Adipocyte (in vitro differentiated cells): ENCODE measurements around the gene PDE4B.
"Not testable (repeated sequence)": the region's sequence is repeated elsewhere in the genome, so short reads cannot be mapped to it uniquely, and the experiment has no call there.

Source experiments
- DNase-seq: peaks from one replicate; pipeline ENCODE4 v3.0.0-alpha.2; 2015; ENCODE audit warnings: low read depth
- H3K27me3 ChIP-seq: replicated peaks from 2 replicates; pipeline ENCODE4 v1.7.0; 2013; ENCODE audit warnings: mild to moderate bottlenecking, low read length, moderate library complexity; ENCODE audit not compliant: control insufficient read depth, insufficient read depth
- H3K36me3 ChIP-seq: 2 replicates; pipeline ENCODE4 v1.7.0; 2013; ENCODE audit warnings: low read length, mild to moderate bottlenecking, moderate library complexity; ENCODE audit not compliant: control insufficient read depth, insufficient read depth, severe bottlenecking
- H3K4me1 ChIP-seq: 2 replicates; pipeline ENCODE4 v1.7.0; 2013; ENCODE audit warnings: mild to moderate bottlenecking, low read length, moderate library complexity; ENCODE audit not compliant: control insufficient read depth, insufficient read depth
- H3K4me3 ChIP-seq: 2 replicates; pipeline ENCODE4 v1.7.0; 2013; ENCODE audit warnings: mild to moderate bottlenecking, low read length, moderate library complexity
- H3K9ac ChIP-seq: 2 replicates; pipeline ENCODE4 v1.7.0; 2013; ENCODE audit warnings: mild to moderate bottlenecking, low read length, moderate library complexity
- H3K9me3 ChIP-seq: 2 replicates; pipeline ENCODE4 v1.7.0; 2013; ENCODE audit warnings: mild to moderate bottlenecking, low read length, moderate library complexity; ENCODE audit not compliant: control insufficient read depth

The PDE4B gene

DNA sequence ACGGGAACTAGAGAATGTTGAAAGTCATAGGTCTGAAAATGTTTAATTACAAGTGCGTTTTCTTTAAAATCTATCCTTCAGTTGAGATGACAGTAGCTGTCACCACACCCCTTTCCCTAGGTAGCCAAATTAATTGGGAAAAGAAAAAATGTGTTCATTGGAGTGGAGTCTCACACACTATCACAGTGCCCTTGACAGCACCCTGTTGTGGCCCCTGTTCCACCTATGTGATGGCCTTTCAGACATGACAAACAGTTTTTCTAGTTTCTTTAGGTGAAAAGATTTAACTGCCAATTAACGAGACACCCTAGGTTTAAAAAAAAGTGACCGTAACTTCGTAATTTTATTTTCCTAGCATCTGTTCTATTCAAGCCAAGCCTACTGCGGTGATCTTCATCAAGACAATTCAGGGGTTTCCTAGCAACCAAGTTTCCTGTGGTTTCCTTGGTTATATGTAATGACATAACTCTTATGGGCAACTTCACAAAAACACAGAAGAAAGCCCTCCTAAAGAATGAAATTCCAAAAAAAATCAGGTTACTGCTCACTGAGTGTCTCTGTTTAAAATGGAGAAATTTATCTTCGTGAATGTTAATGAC lies 298.3 kb downstream of the PDE4B start:
- Histone ChIP-seq H3K9me3 (no peaks in the 10 kb centered on the region), H3K4me3 (no peak overlapping the region), H3K4me1 (no peaks in the 10 kb centered on the region), H3K9ac (no peak overlapping the region), H3K27me3 (no peaks in the 10 kb centered on the region), H3K36me3 (no peaks in the 10 kb centered on the region)
- no peak for DNase-seq

DNA sequence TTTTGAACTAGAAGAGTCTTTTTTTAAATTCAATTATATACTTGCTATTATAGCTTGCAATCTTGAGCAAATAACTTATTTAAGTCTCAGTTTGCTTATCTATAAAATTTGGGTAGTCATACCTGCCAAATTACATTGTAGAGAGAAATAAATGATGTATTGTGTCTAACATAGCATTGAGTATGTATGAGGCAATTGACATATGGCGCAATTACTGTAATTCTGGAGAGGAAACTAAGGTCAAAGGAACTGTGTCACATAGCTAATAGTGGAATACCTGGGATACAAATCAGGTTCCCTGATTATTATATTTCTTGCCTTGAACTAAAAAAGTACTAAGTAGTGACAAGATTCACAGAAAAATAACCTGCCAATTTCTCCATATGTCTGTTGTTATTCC lies 302.5 kb downstream of the PDE4B start:
- DNase-seq, result no peak
- Histone ChIP-seq H3K9ac (no peak overlapping the region), H3K36me3 (no peaks in the 10 kb centered on the region), H3K27me3 (no peaks in the 10 kb centered on the region), H3K9me3 (no peaks in the 10 kb centered on the region), H3K4me1 (no peaks in the 10 kb centered on the region), H3K4me3 (no peak overlapping the region)

DNA sequence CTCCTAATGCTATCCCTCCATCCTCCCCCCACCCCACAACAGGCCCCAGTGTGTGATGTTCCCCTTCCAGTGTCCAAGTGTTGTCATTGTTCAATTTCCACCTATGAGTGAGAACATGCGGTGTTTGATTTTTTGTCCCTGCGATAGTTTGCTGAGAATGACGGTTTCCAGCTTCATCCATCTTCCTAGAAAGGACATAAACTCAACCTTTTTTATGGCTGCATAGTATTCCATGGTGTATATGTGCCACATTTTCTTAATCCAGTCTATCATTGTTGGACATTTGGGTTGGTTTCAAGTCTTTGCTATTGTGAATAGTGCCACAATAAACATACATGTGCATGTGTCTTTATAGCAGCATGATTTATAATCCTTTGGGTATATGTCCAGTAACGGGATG lies 308.3 kb downstream of the PDE4B start:
- DNase-seq, H3K27me3 ChIP-seq, H3K4me1 ChIP-seq, H3K9ac ChIP-seq, H3K36me3 ChIP-seq, H3K4me3 ChIP-seq, H3K9me3 ChIP-seq: not testable (repeated sequence)

DNA sequence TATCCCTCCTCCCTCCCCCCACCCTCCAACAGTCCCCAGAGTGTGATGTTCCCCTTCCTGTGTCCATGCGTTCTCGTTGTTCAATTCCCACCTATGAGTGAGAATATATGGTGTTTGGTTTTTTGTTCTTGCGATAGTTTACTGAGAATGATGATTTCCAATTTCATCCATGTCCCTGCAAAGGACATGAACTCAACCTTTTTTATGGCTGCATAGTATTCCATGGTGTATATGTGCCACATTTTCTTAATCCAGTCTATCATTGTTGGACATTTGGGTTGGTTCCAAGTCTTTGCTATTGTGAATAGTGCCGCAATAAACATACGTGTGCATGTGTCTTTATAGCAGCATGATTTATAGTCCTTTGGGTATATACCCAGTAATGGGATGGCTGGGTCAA lies 311.4 kb downstream of the PDE4B start:
- not testable (repeated sequence) for DNase-seq, H3K9me3 ChIP-seq, H3K4me3 ChIP-seq, H3K9ac ChIP-seq, H3K36me3 ChIP-seq, H3K4me1 ChIP-seq, H3K27me3 ChIP-seq

DNA sequence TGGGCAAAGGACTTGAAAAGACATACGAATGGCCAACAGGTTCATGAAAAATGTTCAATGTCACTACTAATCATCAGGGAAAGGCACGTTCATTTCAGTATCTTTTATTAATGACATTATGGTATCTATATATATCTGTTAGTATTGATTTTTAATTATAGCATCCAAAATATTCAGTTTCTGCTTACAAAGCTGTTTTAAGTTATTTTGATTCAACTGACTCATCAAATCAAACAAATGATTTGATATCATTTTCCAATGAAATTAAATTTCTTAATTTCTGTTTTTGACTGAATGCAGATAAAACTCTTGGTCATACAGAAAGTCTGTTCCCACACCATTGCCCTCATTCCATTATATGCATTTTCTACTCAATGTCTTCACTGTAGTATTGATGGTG lies 315.9 kb downstream of the PDE4B start:
- no peaks in the 10 kb centered on the region for H3K9me3 ChIP-seq
- no peak overlapping the region for H3K9ac ChIP-seq
- no peaks in the 10 kb centered on the region for H3K27me3 ChIP-seq
- no peaks in the 10 kb centered on the region for H3K36me3 ChIP-seq
- no peak overlapping the region for H3K4me3 ChIP-seq
- no peak for DNase-seq
- no peaks in the 10 kb centered on the region for H3K4me1 ChIP-seq

DNA sequence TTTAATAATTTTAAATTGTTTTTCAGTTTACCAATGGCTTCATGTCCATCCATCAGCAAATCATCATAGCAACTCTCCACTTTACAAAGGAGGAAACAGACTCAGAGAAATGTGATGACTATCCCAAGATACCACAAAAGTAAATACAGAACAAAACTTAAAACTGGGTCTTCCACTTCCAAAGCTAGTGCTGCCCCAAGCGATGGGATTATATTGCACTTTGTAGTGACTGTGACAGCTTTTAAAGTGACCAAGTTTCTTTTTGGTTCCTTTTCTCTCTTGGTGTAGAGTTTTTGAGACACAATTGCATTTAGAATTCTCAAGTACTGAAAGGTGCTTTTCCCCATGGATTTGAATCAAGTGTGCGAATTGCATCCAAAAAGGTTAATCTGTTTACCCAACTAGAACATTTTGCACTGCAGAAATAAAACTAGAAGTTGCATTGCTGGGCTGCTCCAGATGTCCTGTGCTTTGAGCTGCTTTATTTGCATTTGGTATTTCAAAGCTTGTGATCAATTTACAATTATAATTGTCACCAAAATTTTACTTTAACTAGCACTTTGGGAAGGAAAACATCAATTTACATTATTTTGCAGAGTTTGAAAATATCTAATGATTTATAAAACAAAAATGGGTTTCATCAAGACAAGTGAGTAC lies 320.2 kb downstream of the PDE4B start:
- H3K4me1 ChIP-seq, result no peaks in the 10 kb centered on the region
- H3K27me3 ChIP-seq, result no peaks in the 10 kb centered on the region
- DNase-seq, result no peak
- H3K36me3 ChIP-seq, result no peaks in the 10 kb centered on the region
- no peak overlapping the region for H3K4me3 ChIP-seq
- H3K9ac ChIP-seq, result no peak overlapping the region
- no peaks in the 10 kb centered on the region for H3K9me3 ChIP-seq

DNA sequence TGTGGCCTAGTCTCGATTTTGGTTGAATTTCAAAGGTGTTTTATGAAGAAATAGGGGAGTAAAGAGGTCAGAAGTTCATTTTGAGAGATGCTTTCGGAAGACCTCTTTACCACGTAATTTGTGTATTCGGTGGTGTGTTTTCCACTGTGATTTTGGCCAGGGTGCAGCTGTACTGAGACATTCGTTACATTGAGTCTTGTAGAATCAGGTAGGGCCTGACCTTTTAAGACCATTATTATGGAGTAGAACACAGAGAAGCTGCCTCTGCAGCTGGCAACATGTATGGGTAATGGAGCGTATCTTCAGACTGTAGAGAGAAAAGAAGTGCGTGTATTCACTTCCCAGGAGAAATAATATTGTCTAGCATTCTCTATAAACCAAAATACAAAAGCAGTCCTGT lies 326.5 kb downstream of the PDE4B start:
- Histone ChIP-seq H3K4me1 (no peaks in the 10 kb centered on the region), H3K9ac (no peak overlapping the region), H3K4me3 (no peak overlapping the region), H3K36me3 (no peaks in the 10 kb centered on the region), H3K27me3 (no peaks in the 10 kb centered on the region), H3K9me3 (no peaks in the 10 kb centered on the region)
- no peak for DNase-seq

DNA sequence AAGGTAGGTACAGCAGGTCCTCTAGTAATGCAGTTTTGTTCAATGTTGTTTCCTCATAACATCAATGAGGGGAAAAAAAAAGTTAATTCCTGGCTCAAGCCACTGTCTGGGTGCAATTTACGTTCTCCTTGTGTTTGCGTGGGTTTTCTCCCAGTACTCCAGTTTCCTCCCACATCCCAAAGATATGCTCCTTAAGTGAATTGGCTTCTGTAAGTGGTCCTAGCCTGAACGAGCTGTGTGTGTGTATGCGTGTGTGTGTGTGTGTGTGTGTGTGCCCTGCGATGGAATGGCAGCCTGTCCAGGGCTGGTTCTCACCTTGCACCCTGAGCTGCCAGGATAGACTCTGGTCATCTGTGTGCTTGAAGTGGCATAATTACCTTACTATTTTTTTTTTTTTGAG lies 332.0 kb downstream of the PDE4B start:
- no peak overlapping the region for H3K4me3 ChIP-seq
- H3K9me3 ChIP-seq, result no peaks in the 10 kb centered on the region
- H3K36me3 ChIP-seq, result no peaks in the 10 kb centered on the region
- H3K9ac ChIP-seq, result no peak overlapping the region
- peaks cover 4% of the 10 kb centered on the region for H3K4me1 ChIP-seq
- H3K27me3 ChIP-seq, result no peaks in the 10 kb centered on the region
- DNase-seq, result no peak

DNA sequence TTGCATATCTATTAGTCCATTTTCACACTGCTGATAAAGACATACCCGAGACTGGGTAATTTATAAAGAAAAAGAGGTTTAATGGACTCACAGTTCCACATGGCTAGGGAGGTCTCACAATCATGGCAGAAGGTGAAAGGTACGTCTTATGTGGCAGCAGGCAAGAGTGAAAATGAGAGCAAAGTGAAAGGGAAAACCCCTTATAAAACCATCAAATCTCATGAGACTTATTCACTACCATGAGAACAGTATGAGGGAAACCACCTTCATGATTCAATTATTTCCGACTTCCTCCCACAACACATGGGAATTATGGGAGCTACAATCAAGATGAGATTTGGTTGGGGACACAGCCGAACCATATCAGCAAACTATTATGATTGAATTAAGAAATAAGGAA lies 335.9 kb downstream of the PDE4B start:
- not testable (repeated sequence) for H3K36me3 ChIP-seq, DNase-seq, H3K9ac ChIP-seq, H3K27me3 ChIP-seq, H3K4me1 ChIP-seq, H3K9me3 ChIP-seq, H3K4me3 ChIP-seq

DNA sequence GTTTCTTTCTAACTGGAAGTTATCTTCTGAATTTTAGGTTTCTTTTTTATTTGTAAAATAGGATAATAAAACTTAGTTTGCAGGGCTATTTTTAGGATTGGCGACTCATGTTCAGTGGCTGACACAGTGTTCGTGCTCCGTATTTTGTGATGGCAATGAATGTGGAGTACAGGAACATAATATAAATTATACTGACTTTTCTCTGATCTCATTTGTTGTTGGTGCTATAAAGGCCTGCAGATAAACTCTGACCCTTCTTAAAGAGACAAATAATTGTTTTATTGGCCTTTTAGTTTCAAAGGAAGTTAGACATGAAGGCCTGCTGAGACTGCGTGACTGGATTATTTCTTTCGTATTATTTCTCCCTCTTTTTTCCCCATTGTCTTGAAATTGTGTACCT lies 339.6 kb downstream of the PDE4B start:
- Histone ChIP-seq H3K4me3 (no peak overlapping the region), H3K9ac (no peak overlapping the region)
- DNase-seq, result no peak

DNA sequence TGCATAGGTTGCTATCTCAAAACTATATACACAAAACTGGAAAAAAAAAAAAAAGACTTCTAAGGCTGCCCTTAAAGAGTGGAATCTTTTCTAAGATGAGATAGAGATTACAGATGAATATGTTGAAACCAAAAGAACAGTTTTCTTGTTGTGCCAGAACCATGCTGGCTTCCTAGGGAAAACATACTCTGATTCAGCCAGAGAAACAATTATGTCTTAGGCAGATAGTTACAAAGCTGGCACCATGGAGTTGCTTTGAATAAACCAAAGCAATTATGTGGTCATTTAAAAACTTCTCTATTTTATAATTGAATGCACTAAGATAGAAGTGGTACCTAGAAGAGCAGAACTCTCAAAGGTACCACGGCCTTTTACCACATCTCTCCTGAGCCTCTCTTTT lies 341.3 kb downstream of the PDE4B start:
- no peak for DNase-seq
- H3K4me1 ChIP-seq, result no peaks in the 10 kb centered on the region
- H3K4me3 ChIP-seq, result no peak overlapping the region
- no peaks in the 10 kb centered on the region for H3K27me3 ChIP-seq
- no peaks in the 10 kb centered on the region for H3K36me3 ChIP-seq
- no peak overlapping the region for H3K9ac ChIP-seq
- no peaks in the 10 kb centered on the region for H3K9me3 ChIP-seq

More for the DNA sequence above, 339.6 kb downstream of the PDE4B start:
- no peaks in the 10 kb centered on the region for H3K9me3 ChIP-seq
- no peaks in the 10 kb centered on the region for H3K36me3 ChIP-seq
- no peaks in the 10 kb centered on the region for H3K27me3 ChIP-seq
- H3K4me1 ChIP-seq, result peaks cover 4% of the 10 kb centered on the region

DNA sequence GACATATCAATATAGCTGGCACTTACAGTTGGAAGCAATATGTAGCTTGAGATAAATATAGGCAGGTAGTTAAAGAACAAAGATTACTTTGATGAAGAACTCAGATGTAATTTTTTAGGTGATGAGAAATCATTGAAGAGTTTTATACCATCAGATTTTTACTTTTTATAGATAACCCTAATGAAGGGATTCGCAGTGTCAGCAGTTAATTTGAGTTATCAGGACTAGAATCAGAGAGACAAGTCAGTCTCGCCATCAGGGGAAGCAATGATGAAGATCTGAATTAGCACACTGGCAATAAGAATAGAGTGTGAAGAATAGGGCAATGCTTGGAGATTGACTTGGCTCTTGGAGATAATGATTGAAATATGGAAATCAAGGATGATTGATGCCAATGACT lies 342.5 kb downstream of the PDE4B start:
- no peak overlapping the region for H3K9ac ChIP-seq
- H3K9me3 ChIP-seq, result no peaks in the 10 kb centered on the region
- no peaks in the 10 kb centered on the region for H3K4me1 ChIP-seq
- H3K4me3 ChIP-seq, result no peak overlapping the region
- H3K36me3 ChIP-seq, result no peaks in the 10 kb centered on the region
- no peaks in the 10 kb centered on the region for H3K27me3 ChIP-seq
- no peak for DNase-seq
